Forelimb muscle (tissue), 1 donor: ENCODE results near the gene TFPI. TPM values are rescaled to one million over a fixed set of nuclear protein-coding genes. Genes with fewer than 3 reads are reported as not detected.

ENCODE experiments used
- DNase-seq: peaks from one replicate; pipeline ENCODE4 v3.0.0-alpha.2; 2013; ENCODE audit warnings: low read depth
- polyA plus RNA-seq: library from polyadenylated mRNA; unstranded; fragments of 120-200 nt; gene quantifications from one replicate; pipeline ENCODE4 v1.2.1, GENCODE V29; 2013; ENCODE audit not compliant: insufficient read length

TFPI gene
- polyA plus RNA-seq, 1 donor: 38.2 TPM

DNA sequence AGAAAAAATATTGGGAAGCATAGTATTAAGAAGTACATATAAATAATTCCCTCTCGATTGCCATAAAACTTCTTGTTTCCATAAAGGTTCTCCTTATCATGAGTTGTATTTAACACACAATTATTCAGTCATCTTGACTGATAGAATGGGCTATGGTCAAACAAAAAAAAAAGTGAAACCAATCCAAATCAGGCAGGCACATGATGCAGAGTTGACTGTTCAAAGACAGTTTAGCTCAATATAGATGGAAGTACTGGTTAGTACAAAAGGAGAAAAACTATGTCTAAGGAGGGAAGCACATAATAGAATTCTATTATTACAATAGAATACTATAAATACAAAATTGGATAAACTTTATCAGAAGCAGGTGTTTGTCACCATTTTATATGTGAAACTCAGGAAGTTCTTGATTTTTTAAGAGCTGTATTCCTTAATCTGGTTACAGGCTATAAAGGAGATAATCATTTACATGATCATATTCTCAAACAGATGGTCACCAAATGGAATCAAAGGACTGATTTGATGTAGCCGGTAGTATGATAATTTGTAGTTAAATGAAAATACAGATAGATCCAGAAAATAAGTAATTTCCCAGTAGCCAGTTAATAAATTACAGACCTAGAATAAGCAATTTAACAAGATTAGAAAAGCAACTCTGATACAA is 88.0 kb downstream of the TFPI start:
- no peak for DNase-seq

DNA sequence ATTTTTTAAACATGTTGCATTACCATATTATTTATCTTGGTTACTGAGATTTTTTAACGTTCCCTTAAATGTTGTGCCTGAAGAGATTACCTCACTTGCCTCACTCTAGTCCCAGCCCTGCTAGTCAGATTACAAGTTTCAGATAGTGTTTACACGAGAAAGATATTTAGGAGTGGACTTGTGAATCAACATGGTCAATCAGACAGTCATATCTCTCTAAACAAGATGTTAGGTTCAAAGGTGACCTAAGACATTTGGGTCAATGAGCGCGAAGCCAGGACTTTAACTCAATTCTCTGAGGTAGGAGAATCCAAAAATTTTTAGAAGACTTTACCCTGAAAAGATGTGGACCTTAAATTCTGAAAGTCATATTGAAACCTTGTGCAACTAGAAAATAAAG is 91.4 kb downstream of the TFPI start:
- DNase-seq: no peak

GRCh38 chr2:187461294-187462261 is 92.7 kb downstream of the TFPI start:
- DNase-seq: no peak

DNA sequence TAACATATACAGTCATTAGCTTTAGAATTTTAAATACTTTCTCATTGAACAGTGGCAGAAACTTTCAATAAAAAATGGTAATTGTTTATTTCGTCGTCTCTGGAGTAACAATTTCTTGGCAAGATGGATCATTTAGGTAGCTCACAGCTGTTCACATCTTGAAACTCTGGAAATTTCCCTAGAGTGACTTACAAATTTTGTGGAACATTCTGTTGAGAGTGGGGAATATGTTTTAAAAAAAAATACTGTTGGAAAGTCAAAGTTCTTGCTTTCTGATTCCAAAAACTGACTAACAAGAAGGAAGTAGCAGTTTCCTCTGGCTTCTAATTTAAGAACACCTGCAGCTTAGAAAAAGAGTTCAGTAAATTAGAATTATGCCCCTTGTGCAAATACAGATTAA is 95.0 kb downstream of the TFPI start:
- peak; percentile 57 for DNase-seq

DNA sequence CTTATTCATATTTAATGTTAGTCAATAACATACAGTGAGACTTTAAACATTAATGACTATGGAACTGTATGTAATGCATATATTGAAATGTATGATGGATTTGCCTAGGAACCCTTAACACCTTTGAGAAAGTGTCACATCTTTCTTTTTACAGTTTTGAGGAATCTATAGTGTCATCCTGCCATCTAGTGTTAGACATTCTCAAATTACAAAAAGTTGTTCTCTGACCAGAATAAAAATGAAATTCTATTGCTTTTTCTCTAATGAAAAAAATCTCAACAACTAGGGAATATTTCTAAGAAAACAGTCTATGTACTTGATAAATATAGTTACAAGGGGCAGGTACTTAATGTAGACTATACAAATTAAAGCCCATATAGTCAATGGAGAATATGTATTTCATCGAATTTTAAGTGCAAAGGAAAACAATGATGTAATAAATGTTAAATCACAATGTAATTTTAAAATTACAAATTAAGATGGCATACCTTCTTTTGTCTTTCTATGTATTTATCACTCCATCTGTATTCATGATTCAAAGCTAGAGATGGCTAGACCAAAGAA is 101.1 kb downstream of the TFPI start:
- DNase-seq: no peak

DNA sequence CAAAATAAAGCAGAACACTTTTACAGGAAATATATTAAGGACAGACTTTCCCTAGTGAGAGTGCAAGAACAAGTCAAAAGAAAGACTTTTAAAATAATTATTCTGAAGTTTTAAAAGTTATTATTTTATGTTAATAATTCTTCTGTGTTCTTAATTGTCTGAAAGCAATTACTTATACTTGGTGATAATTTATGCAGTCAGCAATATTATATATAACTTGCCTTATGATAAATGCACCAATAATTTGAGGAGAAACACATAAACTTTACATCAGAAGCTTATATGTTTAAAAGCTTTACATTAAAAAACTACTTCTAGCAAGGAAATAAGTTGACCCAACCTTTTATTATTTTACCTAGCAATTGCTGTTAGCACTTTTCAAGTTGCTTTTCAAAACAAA is 102.7 kb downstream of the TFPI start:
- DNase-seq: no peak

DNA sequence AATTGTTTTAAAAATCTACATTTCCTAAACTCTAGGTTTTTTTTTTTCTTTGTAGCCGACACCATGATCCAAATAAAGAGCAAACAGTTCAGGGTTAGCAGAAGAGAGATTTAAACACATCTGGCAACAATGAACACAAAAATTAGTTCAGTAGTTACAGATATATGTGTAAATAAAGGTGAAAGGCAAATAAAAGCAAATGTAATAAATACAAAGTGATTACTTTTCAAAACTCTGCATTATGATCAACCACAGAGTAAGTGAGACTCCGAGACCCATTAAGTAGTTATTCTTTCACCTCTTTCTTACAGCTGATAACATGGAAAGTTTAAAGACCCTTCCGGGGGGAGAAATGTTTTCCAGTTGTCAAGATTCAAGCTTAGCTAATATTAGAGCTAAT is 106.9 kb downstream of the TFPI start:
- no peak for DNase-seq

GRCh38 chr2:187446711-187447110 is 107.5 kb downstream of the TFPI start:
- DNase-seq: no peak

DNA sequence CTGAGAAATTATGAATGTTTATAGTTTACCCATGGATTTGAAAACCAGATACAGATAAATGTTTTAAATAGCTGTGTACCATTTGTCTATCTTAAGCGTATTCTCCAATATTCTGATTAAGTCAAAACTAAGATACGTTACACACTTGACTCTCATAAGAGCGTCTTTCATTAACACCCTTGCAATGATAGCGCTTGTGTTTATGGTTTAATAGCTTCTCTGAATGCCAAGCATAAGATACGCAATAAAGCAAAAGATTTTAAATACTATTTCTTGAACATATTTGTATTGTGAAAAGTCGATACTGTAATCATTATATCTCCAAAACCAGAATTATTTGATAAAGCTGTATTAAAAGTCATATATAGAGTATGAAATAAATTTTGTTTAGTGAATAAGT is 109.2 kb downstream of the TFPI start:
- no peak for DNase-seq

DNA sequence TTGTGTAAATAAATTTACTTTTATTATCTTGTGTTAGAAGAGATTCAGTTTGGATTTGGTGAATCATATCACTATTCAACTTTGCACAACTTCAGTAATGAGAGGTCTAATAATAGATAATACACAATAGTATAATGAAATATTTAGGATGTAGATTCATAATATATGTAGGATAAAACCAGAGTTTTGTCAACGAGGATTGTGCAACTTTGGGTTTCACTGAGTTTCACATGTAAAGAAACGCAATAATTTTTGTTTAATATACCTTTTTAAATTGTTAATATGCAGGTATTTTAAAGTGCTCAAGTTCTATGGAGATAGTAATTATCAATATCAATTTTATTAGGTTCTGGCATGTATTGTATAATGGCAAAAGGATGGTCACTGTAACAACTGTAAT is 111.5 kb downstream of the TFPI start:
- DNase-seq: no peak

DNA sequence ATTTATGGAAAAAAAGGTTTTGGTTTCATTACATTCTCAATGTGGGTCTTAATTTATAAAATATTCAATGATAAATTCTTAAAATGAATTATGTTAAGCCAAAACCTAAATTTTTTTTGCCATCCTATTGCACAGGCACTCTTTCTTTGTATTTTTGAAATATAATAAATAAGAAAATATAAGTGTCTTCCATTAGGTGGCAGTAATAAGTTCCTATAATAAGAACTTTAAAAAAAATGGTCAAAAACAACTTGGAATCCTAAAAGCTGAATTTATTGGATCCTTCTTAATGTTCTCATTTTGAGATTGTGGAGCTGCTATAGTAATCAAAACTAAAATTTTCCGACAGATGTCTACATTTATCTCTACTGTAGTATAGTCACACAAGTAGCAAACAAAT is 111.9 kb downstream of the TFPI start:
- no peak for DNase-seq

DNA sequence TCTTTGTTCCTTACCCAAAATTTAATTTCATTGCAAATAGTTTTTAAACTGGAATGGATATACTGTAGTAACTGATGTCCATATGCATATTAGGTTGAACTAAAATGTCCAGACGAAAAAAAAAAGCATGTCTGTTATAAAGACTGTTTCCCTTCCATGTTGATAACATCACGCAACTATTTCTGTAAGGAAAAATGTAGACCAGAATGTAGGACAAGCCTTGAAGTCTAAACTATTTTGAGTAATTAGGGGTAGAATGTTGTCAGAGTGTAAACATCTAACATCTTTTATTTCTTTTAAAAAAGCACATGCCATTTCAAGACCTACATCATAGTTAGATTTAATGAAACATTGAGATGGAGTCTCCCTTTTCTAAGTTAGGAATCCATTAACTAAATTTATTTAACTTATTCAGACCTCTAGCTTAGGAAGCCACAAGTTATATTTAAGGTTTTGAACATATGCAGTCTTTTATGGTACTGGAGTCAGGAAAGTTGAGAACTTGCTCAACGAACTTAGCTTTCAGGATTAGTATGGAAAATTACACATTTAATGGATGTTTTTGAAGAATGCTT is 114.0 kb downstream of the TFPI start:
- no peak for DNase-seq

GRCh38 chr2:187438455-187438854 is 115.8 kb downstream of the TFPI start:
- no peak for DNase-seq

- no peak for DNase-seq
Measured at GRCh38 chr2:187435756-187436155, 118.5 kb downstream of the TFPI start.

DNA sequence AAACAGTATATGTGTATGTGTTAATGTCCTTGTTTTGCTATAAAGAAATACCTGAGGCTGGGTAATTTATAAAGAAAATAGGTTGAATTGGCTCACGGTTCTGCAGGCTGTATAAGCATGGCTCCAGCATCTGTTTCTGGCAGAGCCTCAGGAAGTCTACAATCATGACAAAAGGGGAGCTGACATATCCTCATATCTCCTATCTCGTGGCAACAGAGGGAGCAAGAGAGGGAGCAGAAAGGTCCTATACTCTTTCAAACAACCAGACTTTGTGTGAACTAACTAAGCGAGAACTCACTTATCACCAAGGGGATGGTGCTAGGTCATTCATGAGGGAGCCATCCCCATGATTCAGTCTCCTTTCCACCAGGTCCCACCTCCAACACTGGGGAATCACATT is 119.2 kb downstream of the TFPI start:
- no peak for DNase-seq

- DNase-seq: no peak
Measured at GRCh38 chr2:187434342-187434785, 119.9 kb downstream of the TFPI start.

GRCh38 chr2:187431911-187432310 is 122.3 kb downstream of the TFPI start:
- no peak for DNase-seq

GRCh38 chr2:187429989-187430388 is 124.2 kb downstream of the TFPI start:
- DNase-seq: no peak

GRCh38 chr2:187424146-187424545 is 130.1 kb downstream of the TFPI start:
- no peak for DNase-seq

DNA sequence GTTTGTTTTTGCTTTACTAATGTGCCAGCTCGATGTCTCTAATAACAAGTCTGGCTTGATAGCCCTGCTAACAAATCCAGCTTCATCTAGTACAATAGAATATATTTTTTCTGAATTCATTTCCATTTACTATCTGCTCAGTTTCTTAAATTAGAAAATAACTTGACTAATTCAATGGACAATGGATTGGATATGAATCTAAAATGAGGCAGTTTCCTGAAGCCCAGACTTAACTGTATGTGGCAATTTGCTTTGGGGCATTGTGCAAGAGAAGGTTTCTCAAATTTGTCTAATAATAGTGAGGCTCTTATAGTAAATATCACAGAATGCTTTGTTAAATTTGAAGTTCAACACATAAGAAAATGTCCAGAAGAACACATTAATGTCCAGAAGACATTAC is 132.0 kb downstream of the TFPI start:
- no peak for DNase-seq

DNA sequence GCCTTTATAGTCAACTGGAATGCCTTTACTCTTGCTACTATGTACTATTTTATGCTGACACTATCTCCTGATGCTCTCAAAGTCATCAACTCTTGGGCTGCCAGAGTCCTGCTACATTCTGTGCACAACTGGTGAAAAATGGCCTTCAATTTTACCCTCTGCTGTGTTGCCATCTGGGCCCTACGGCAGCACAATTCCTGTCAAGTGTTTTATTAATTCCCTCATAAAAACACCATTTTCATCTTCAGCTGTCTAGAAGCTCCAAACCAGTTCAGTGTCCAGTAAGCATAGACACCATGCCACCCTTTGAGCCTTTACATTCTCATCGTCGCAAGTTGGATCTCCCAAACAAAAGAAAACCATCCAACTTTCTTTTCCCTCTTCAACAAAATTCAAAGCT is 132.7 kb downstream of the TFPI start:
- no peak for DNase-seq

DNA sequence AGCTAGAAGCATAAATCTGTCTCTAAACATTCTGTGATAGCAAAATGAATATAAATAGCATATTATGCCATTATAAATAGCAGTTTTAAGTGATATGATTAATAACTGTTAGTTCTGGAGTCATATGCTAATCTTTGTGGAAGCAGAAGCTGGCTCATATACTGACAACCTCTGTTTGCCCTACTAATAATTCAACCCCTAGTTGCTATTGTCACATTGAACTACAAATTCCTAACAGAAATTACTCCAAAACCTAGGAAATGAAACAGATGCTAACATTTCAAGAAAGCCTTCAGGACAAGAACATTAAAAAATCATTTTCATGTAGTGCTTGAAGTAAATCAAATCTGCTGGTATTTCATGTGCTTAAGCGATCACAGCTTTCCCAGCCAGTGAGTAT is 134.4 kb downstream of the TFPI start:
- DNase-seq: no peak
